ENCODE results near the gene IRF7. TPM values are rescaled to one million over a fixed set of nuclear protein-coding genes. Genes with fewer than 3 reads are reported as not detected.
A peak's percentile ranks its signal among the peaks of the same experiment; 100 is the strongest.

Gene IRF7
- total and polyA plus RNA-seq, 9 of the 15 experiments (the other 6 are each of a cell fraction or from before 2014, with no cell fraction given) = 0.27 to 7.6 (median 1.8) TPM

DNA sequence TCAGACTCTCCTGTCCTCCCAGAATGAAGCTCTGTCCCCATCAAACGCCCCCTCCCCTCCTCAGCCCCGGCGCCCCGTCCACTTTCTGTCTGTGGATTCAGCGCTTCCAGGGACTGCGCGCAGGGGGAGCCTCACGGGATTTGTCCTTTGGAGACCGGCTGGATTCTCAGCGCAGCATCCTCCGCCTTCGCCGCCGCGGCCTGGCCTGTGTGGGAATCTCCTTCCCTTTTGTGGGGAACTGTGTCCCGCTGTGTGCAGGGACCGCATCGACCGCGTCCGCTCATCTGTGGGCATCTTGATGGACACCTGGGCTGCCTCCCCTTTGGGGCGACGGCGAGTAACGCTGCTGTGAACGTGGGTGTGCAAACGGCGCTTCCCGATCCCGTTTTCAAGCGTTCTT is 12.3 kb upstream of the IRF7 start:
- Histone ChIP-seq H3K36me3 (ENCODE audit: control insufficient read depth, insufficient read depth, low read length) (peaks cover 11% of the 10 kb centered on the region; the same call in 1 of the 3 replicates), H2AFZ (ENCODE audit: low read depth, low read length) (no peak overlapping the region), H3K79me2 (ENCODE audit: control insufficient read depth, insufficient read depth, low read length) (no peaks in the 10 kb centered on the region), H3K4me2 (ENCODE audit: insufficient read depth, low read length) (no peak overlapping the region), H3K27ac (ENCODE audit: extremely low read depth, low read depth, low read length) (peak overlapping the region; percentile 49; the same call in 2 of the 3 replicates), H3K9me1 (ENCODE audit: control insufficient read depth, insufficient read depth, low read length) (no peaks in the 10 kb centered on the region), H3K27me3 (ENCODE audit: control insufficient read depth in 2 of 2, insufficient read depth in 2 of 2, low read length in 2 of 2) (no peaks in the 10 kb centered on the region), H4K20me1 (replicated peaks; ENCODE audit: control insufficient read depth, insufficient read depth, low read length) (no peaks in the 10 kb centered on the region), H3K4me3 (no peak overlapping the region), H3K4me1 (replicated peaks in 1 of 2; ENCODE audit: control insufficient read depth in 2 of 2, insufficient read depth in 2 of 2, low read length in 2 of 2) (peaks cover 0 to 38% of the 10 kb centered on the region in 2 experiments; a peak in 2 of 5 replicates), H3K9me3 (replicated peaks; ENCODE audit: control insufficient read depth, insufficient read depth, low read depth, low read length) (no peaks in the 10 kb centered on the region), H3K9ac (ENCODE audit: insufficient read depth in 1 of 2, low read depth in 2 of 2, low read length in 2 of 2) (no peak overlapping the region)
- DNase-seq (ENCODE audit: extremely low read depth in 1 of 4, low spot score in 3 of 4) (no peak), ATAC-seq (peak; percentile 14; the same call in 2 of the 3 replicates), FAIRE-seq (no peak)
- WGBS (ENCODE audit: insufficient coverage, low coverage, missing lambda C conversion rate) = 85% methylated on average over 21 of the region's 31 CpGs
- ChIA-PET CTCF (ENCODE audit: low intra/inter-chr PET ratio) (no interaction called here), POLR2A (no interaction called here)
- intact Hi-C loops (cut with micrococcal nuclease) = no loop called here
- BruUV-seq (replicated peaks) = no TSS peak
- in situ Hi-C loops (cut with MboI) = no loop called here
- TF ChIP-seq CBFA2T2 (conservative IDR thresholded peaks at IDR 0.05) (no peak), RFX7 (CRISPR knock-in tag; IDR thresholded peaks at IDR 0.05) (no peak), HDAC3 (IDR thresholded peaks at IDR 0.05; ENCODE audit: borderline replicate concordance, partially characterized antibody) (no peak), GABPB2 (CRISPR knock-in tag; conservative IDR thresholded peaks at IDR 0.05) (no peak), ZNF212 (CRISPR knock-in tag; IDR thresholded peaks at IDR 0.05) (no peak), POLR2G (IDR thresholded peaks at IDR 0.05; ENCODE audit: low read depth, low read length) (peak; percentile 53; the same call in 1 of the 2 replicates), IFI16 (CRISPR knock-in tag; IDR thresholded peaks at IDR 0.05) (no peak), HIVEP1 (CRISPR knock-in tag; IDR thresholded peaks at IDR 0.05) (no peak)
- TF ChIP-seq, protein P1, sequence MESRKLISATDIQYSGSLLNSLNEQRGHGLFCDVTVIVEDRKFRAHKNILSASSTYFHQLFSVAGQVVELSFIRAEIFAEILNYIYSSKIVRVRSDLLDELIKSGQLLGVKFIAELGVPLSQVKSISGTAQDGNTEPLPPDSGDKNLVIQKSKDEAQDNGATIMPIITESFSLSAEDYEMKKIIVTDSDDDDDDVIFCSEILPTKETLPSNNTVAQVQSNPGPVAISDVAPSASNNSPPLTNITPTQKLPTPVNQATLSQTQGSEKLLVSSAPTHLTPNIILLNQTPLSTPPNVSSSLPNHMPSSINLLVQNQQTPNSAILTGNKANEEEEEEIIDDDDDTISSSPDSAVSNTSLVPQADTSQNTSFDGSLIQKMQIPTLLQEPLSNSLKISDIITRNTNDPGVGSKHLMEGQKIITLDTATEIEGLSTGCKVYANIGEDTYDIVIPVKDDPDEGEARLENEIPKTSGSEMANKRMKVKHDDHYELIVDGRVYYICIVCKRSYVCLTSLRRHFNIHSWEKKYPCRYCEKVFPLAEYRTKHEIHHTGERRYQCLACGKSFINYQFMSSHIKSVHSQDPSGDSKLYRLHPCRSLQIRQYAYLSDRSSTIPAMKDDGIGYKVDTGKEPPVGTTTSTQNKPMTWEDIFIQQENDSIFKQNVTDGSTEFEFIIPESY (CRISPR knock-in tag; IDR thresholded peaks at IDR 0.05) = peak; percentile 97
- TF ChIP-seq, protein P2, sequence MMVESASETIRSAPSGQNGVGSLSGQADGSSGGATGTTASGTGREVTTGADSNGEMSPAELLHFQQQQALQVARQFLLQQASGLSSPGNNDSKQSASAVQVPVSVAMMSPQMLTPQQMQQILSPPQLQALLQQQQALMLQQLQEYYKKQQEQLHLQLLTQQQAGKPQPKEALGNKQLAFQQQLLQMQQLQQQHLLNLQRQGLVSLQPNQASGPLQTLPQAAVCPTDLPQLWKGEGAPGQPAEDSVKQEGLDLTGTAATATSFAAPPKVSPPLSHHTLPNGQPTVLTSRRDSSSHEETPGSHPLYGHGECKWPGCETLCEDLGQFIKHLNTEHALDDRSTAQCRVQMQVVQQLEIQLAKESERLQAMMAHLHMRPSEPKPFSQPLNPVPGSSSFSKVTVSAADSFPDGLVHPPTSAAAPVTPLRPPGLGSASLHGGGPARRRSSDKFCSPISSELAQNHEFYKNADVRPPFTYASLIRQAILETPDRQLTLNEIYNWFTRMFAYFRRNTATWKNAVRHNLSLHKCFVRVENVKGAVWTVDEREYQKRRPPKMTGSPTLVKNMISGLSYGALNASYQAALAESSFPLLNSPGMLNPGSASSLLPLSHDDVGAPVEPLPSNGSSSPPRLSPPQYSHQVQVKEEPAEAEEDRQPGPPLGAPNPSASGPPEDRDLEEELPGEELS (CRISPR knock-in tag; IDR thresholded peaks at IDR 0.05; ENCODE audit: borderline replicate concordance) = no peak
- TF ChIP-seq, protein P3, sequence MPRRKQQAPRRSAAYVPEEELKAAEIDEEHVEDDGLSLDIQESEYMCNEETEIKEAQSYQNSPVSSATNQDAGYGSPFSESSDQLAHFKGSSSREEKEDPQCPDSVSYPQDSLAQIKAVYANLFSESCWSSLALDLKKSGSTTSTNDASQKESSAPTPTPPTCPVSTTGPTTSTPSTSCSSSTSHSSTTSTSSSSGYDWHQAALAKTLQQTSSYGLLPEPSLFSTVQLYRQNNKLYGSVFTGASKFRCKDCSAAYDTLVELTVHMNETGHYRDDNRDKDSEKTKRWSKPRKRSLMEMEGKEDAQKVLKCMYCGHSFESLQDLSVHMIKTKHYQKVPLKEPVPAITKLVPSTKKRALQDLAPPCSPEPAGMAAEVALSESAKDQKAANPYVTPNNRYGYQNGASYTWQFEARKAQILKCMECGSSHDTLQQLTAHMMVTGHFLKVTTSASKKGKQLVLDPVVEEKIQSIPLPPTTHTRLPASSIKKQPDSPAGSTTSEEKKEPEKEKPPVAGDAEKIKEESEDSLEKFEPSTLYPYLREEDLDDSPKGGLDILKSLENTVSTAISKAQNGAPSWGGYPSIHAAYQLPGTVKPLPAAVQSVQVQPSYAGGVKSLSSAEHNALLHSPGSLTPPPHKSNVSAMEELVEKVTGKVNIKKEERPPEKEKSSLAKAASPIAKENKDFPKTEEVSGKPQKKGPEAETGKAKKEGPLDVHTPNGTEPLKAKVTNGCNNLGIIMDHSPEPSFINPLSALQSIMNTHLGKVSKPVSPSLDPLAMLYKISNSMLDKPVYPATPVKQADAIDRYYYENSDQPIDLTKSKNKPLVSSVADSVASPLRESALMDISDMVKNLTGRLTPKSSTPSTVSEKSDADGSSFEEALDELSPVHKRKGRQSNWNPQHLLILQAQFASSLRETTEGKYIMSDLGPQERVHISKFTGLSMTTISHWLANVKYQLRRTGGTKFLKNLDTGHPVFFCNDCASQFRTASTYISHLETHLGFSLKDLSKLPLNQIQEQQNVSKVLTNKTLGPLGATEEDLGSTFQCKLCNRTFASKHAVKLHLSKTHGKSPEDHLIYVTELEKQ (CRISPR knock-in tag; IDR thresholded peaks at IDR 0.05) = no peak
- TF ChIP-seq, protein P4, sequence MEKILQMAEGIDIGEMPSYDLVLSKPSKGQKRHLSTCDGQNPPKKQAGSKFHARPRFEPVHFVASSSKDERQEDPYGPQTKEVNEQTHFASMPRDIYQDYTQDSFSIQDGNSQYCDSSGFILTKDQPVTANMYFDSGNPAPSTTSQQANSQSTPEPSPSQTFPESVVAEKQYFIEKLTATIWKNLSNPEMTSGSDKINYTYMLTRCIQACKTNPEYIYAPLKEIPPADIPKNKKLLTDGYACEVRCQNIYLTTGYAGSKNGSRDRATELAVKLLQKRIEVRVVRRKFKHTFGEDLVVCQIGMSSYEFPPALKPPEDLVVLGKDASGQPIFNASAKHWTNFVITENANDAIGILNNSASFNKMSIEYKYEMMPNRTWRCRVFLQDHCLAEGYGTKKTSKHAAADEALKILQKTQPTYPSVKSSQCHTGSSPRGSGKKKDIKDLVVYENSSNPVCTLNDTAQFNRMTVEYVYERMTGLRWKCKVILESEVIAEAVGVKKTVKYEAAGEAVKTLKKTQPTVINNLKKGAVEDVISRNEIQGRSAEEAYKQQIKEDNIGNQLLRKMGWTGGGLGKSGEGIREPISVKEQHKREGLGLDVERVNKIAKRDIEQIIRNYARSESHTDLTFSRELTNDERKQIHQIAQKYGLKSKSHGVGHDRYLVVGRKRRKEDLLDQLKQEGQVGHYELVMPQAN (IDR thresholded peaks at IDR 0.05; ENCODE audit: borderline replicate concordance) = no peak
